A673 (cell line): ENCODE measurements around the gene POLG2. TPM values are rescaled to one million over a fixed set of nuclear protein-coding genes. Genes with fewer than 3 reads are reported as not detected.

ENCODE experiments used
- BruUV-seq: library from RNA; stranded (reverse); fragments of 400-500 nt; replicated peaks from 2 replicates; lab custom pipeline; 2021; lab: Mats Ljungman, UMichigan
- CTCF ChIA-PET: fragments of 300-600 bp; sonication (Branson Sonifier 250); formaldehyde crosslinking; loops from one replicate; lab custom pipeline; 2022; ENCODE audit warnings: antibody characterized with exemption; lab: Charles Lee
- POLR2A ChIA-PET: fragments of 300-600 bp; sonication (Branson Sonifier 250); formaldehyde crosslinking; loops from one replicate; lab custom pipeline; 2022; ENCODE audit warnings: antibody characterized with exemption; ENCODE audit not compliant: low non-redundant PET; lab: Charles Lee
- DNase-seq: peaks from one replicate; pipeline ENCODE4 v3.0.0-alpha.2; 2015; ENCODE audit warnings: low spot score
- H3K27ac ChIP-seq: fragments of 200-600 bp; sonication (generic); 2 replicates; pipeline ENCODE4 v1.5.1; 2016; ENCODE audit warnings: mixed run types, low read depth, mild to moderate bottlenecking, mixed read lengths, antibody characterized with exemption, low read length; ENCODE audit not compliant: poor library complexity, severe bottlenecking
- H3K27me3 ChIP-seq: fragments of 200-600 bp; sonication (generic); replicated peaks from 2 replicates; pipeline ENCODE4 v1.6.1; 2017; ENCODE audit warnings: mixed run types, low read depth, mild to moderate bottlenecking, mixed read lengths, antibody characterized with exemption, low read length; ENCODE audit not compliant: insufficient read depth, poor library complexity
- H3K36me3 ChIP-seq: fragments of 200-600 bp; sonication (generic); 2 replicates; pipeline ENCODE4 v1.6.1; 2016; ENCODE audit warnings: mixed run types, mild to moderate bottlenecking, mixed read lengths, antibody characterized with exemption, low read length; ENCODE audit not compliant: insufficient read depth, poor library complexity, severe bottlenecking
- H3K4me1 ChIP-seq: fragments of 200-600 bp; sonication (generic); 2 replicates; pipeline ENCODE4 v1.6.1; 2017; ENCODE audit warnings: mixed run types, mild to moderate bottlenecking, mixed read lengths, antibody characterized with exemption, low read length; ENCODE audit not compliant: insufficient read depth, poor library complexity, severe bottlenecking
- H3K4me3 ChIP-seq: fragments of 200-600 bp; sonication (generic); 2 replicates; pipeline ENCODE4 v1.5.1; 2016; ENCODE audit warnings: low read depth, mixed run types, mild to moderate bottlenecking, mixed read lengths, low read length; ENCODE audit not compliant: poor library complexity, severe bottlenecking
- H3K9me3 ChIP-seq: fragments of 200-600 bp; sonication (generic); 2 replicates; pipeline ENCODE4 v1.6.1; 2016; ENCODE audit warnings: mixed run types, low read depth, mild to moderate bottlenecking, mixed read lengths, antibody characterized with exemption, low read length; ENCODE audit not compliant: poor library complexity, severe bottlenecking
- EZH2 ChIP-seq: fragments of 200-600 bp; sonication (generic); IDR thresholded peaks from 2 replicates; pipeline ENCODE4 v1.6.1; 2017; ENCODE audit warnings: borderline replicate concordance, low read depth, mild to moderate bottlenecking, mixed read lengths, antibody characterized with exemption, low read length; ENCODE audit not compliant: poor library complexity, severe bottlenecking
- intact Hi-C: fragments of 100-400 bp; cut with micrococcal nuclease; formaldehyde crosslinking; loops from one replicate; pipeline ENCODE4 v1.10.0; 2022; ENCODE audit not compliant: unreplicated experiment
- total RNA-seq: library from RNA; stranded (reverse); gene quantifications from 2 replicates; pipeline ENCODE4 v1.2.3, GENCODE V29; 2021
- TF ChIP-seq, protein P1 (sequence below): fragments of 300-800, 200-600 bp; sonication (generic); conservative IDR thresholded peaks from 2 replicates; pipeline ENCODE4 v1.5.1; 2017; ENCODE audit warnings: low read depth, mild to moderate bottlenecking, antibody characterized with exemption, low read length, moderate library complexity, mixed read lengths

The POLG2 gene
- total RNA-seq, 1 experiment from 2014 or later = 25.6 TPM

DNA sequence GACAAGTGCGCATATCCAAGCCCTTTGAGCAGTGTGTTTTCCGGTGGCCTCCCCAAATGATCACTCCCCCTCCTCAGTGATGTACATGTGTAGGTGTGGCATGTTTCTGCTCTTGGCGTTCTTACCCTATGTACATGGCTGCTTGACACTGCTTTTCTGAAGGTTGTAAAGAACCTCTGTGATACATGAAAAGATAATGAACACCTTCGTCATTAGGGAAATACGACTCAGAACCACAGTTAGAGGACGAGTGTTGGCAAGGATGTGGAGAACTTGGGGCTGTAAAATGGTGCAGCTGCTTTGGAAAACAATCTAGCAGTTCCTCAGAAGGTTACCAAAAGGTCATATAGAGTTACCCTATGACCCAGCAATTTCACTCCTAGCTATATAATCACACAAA lies 38.5 kb upstream of the POLG2 start:
- H3K27ac ChIP-seq = no peak overlapping the region
- no peak overlapping the region for H3K4me3 ChIP-seq
- H3K27me3 ChIP-seq = no peaks in the 10 kb centered on the region
- TF ChIP-seq, protein P1, sequence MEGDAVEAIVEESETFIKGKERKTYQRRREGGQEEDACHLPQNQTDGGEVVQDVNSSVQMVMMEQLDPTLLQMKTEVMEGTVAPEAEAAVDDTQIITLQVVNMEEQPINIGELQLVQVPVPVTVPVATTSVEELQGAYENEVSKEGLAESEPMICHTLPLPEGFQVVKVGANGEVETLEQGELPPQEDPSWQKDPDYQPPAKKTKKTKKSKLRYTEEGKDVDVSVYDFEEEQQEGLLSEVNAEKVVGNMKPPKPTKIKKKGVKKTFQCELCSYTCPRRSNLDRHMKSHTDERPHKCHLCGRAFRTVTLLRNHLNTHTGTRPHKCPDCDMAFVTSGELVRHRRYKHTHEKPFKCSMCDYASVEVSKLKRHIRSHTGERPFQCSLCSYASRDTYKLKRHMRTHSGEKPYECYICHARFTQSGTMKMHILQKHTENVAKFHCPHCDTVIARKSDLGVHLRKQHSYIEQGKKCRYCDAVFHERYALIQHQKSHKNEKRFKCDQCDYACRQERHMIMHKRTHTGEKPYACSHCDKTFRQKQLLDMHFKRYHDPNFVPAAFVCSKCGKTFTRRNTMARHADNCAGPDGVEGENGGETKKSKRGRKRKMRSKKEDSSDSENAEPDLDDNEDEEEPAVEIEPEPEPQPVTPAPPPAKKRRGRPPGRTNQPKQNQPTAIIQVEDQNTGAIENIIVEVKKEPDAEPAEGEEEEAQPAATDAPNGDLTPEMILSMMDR = no peak
- TF ChIP-seq EZH2 = no peak
- BruUV-seq = no TSS peak
- no peaks in the 10 kb centered on the region for H3K4me1 ChIP-seq
- ChIA-PET CTCF (no interaction called here), POLR2A (no interaction called here)
- H3K36me3 ChIP-seq = peaks cover 77% of the 10 kb centered on the region
- no peaks in the 10 kb centered on the region for H3K9me3 ChIP-seq
- intact Hi-C loops = no loop called here
- DNase-seq = no peak

- peak; percentile 18 for DNase-seq
- Histone ChIP-seq H3K4me1 (no peaks in the 10 kb centered on the region), H3K4me3 (no peak overlapping the region), H3K27ac (no peak overlapping the region), H3K36me3 (peaks cover 86% of the 10 kb centered on the region), H3K9me3 (no peaks in the 10 kb centered on the region), H3K27me3 (no peaks in the 10 kb centered on the region)
- BruUV-seq = no TSS peak
- ChIA-PET CTCF (interaction anchor here (0.6 kb wide), 1 partner anchor 244 kb away, joined by 3 read pairs; no protein-coding TSS in a partner anchor), POLR2A (no interaction called here)
- no peak for TF ChIP-seq EZH2
- TF ChIP-seq, protein P1 = no peak; the same call in 1 of the 2 replicates
- intact Hi-C loops = no loop called here
Observed at GRCh38 chr17:64534187-64534586, 37.3 kb upstream of the POLG2 start.

GRCh38 chr17:64533784-64534183 lies 36.9 kb upstream of the POLG2 start:
- no TSS peak for BruUV-seq
- Histone ChIP-seq H3K36me3 (peaks cover 90% of the 10 kb centered on the region), H3K4me3 (no peak overlapping the region), H3K9me3 (no peaks in the 10 kb centered on the region), H3K4me1 (no peaks in the 10 kb centered on the region), H3K27ac (no peak overlapping the region), H3K27me3 (no peaks in the 10 kb centered on the region)
- ChIA-PET POLR2A (no interaction called here), CTCF (interaction anchor here (0.6 kb wide), 1 partner anchor 244 kb away, joined by 3 read pairs; no protein-coding TSS in a partner anchor)
- DNase-seq = no peak
- no peak for TF ChIP-seq EZH2
- TF ChIP-seq, protein P1 = no peak
- intact Hi-C loops = no loop called here
